Stomach (tissue), 9 donors: ENCODE measurements around the gene JMJD1C. TPM values are rescaled to one million over a fixed set of nuclear protein-coding genes. Genes with fewer than 3 reads are reported as not detected.
"Not testable (repeated sequence)": the region's sequence is repeated elsewhere in the genome, so short reads cannot be mapped to it uniquely, and the experiment has no call there.

Experiments
- DNase-seq, 2 donors: peaks; one replicate each; pipeline versions ENCODE4 v3.0.0 to v3.0.0-alpha.2; 2013 to 2019
- H3K27ac ChIP-seq, 5 donors: fragments of 200-600 bp in 4 of 5; sonication (generic) in 4 of 5; one replicate each; pipeline ENCODE4 v1.5.1; 2013 to 2019; ENCODE audit warnings: mild to moderate bottlenecking in 1 of 5, moderate library complexity in 1 of 5
- H3K27me3 ChIP-seq, 3 donors: fragments of 200-600 bp; sonication (generic); one replicate each; pipeline ENCODE4 v1.5.1; 2017 to 2019; ENCODE audit warnings: mixed run types in 1 of 3
- H3K36me3 ChIP-seq, 4 donors: fragments of 200-600 bp; sonication (generic); 1 replicate in 3 of 4; 2 replicates in 1 of 4; pipeline ENCODE4 v1.5.1; 2016 to 2019
- H3K4me1 ChIP-seq, 4 donors: fragments of 200-600 bp; sonication (generic); one replicate each; pipeline ENCODE4 v1.5.1; 2016 to 2019
- H3K4me3 ChIP-seq, 4 donors: fragments of 200-600 bp; sonication (generic) in 3 of 4; one replicate each; pipeline ENCODE4 v1.5.1; 2016 to 2019; ENCODE audit warnings: mild to moderate bottlenecking in 1 of 4
- H3K9me3 ChIP-seq, 4 donors: fragments of 200-600 bp; sonication (generic); one replicate each; pipeline ENCODE4 v1.5.1; 2016 to 2019
- CTCF ChIP-seq, 7 experiments: fragments of 450-650 bp in 4 of 7; fragments of 200-600 bp in 3 of 7; sonication (generic) in 3 of 7; IDR thresholded peaks; one replicate each; pipeline ENCODE4 v1.5.1; 2016 to 2019; ENCODE audit warnings: antibody characterized with exemption in 7 of 7, control low read depth in 2 of 7, mild to moderate bottlenecking in 1 of 7
- EP300 ChIP-seq: sonication (generic); formaldehyde crosslinking; IDR thresholded peaks from one replicate; pipeline ENCODE4 v1.6.1; 2017; ENCODE audit warnings: antibody characterized with exemption
- POLR2A ChIP-seq, 4 donors: fragments of 450-650 bp; IDR thresholded peaks; one replicate each; pipeline ENCODE4 v1.6.1; 2016; ENCODE audit warnings: antibody characterized with exemption in 4 of 4, control low read depth in 2 of 4, mild to moderate bottlenecking in 1 of 4, moderate library complexity in 1 of 4
- POLR2AphosphoS5 ChIP-seq, 3 donors: sonication (generic); formaldehyde crosslinking; IDR thresholded peaks; one replicate each; pipeline ENCODE4 v1.6.1; 2016; ENCODE audit warnings: antibody characterized with exemption in 3 of 3
- WGBS, 5 donors: extraction: QIAGEN DNeasy Blood & Tissue Kit in 3 of 5; methylation state at CpG; one replicate each; pipeline versions ENCODE4 v1.1.5 to v1.1.7; 2013 to 2018; 5-methylcytosine and 5-hydroxymethylcytosine counted together
- intact Hi-C: fragments of 100-400 bp; cut with DNase I; formaldehyde crosslinking; loops from one replicate; pipeline ENCODE4 v1.15.1; 2023; ENCODE audit warnings: low total_unique reads
- polyA plus RNA-seq, 3 donors: library from polyadenylated mRNA; stranded (reverse); fragments of 200-250 nt; gene quantifications; one replicate each; pipeline ENCODE4 v1.2.3, GENCODE V29; 2013
- total RNA-seq, 5 donors: library from RNA; depleted of rRNA; stranded (reverse); fragments of >200 nt; gene quantifications; one replicate each; pipeline versions ENCODE4 v1.1.0 to v1.2.3, GENCODE V29; 2014 to 2016
- donor health status: healthy with polysubstance abuse.
- donor health status: Bipolar disorder and iron deficiency.
- donor health status: healthy.

The JMJD1C gene
- total and polyA plus RNA-seq, 8 donors: 13.6 to 235 (median 33.5) TPM

- intact Hi-C loops: no loop called here
- H3K9me3 ChIP-seq: no peaks in the 10 kb centered on the region
- H3K27me3 ChIP-seq: no peaks in the 10 kb centered on the region
- DNase-seq: no peak
- no peak overlapping the region for H3K4me3 ChIP-seq
- H3K36me3 ChIP-seq: peaks cover 0 to 5% (median 0%) of the 10 kb centered on the region in 4 donors
- 81 to 93% (median 91%) methylated on average over 1 of the region's 1 CpG for WGBS, 5 donors
- peaks cover 0 to 23% (median 6%) of the 10 kb centered on the region in 4 donors for H3K4me1 ChIP-seq
- H3K27ac ChIP-seq: no peak overlapping the region
- no peak for TF ChIP-seq CTCF (IDR thresholded peaks at IDR 0.05)
- no peak for TF ChIP-seq EP300
- TF ChIP-seq POLR2AphosphoS5 (IDR thresholded peaks at IDR 0.05): no peak
- no peak for TF ChIP-seq POLR2A (IDR thresholded peaks at IDR 0.05)
Observed at GRCh38 chr10:63496561-63496960, 30.8 kb upstream of the JMJD1C start.

- 95 to 98% (median 96%) methylated on average over 2 of the region's 2 CpGs for WGBS, 5 donors
- Histone ChIP-seq H3K4me3 (no peak overlapping the region), H3K4me1 (peaks cover 0 to 25% (median 8%) of the 10 kb centered on the region in 4 donors), H3K27me3 (no peaks in the 10 kb centered on the region), H3K27ac (no peak overlapping the region), H3K36me3 (peaks cover 0 to 5% (median 0%) of the 10 kb centered on the region in 4 donors), H3K9me3 (no peaks in the 10 kb centered on the region)
- intact Hi-C loops: no loop called here
- DNase-seq: no peak
- TF ChIP-seq CTCF (IDR thresholded peaks at IDR 0.05) (no peak), POLR2A (IDR thresholded peaks at IDR 0.05) (no peak)
Observed at GRCh38 chr10:63494951-63495350, 29.2 kb upstream of the JMJD1C start.

DNA sequence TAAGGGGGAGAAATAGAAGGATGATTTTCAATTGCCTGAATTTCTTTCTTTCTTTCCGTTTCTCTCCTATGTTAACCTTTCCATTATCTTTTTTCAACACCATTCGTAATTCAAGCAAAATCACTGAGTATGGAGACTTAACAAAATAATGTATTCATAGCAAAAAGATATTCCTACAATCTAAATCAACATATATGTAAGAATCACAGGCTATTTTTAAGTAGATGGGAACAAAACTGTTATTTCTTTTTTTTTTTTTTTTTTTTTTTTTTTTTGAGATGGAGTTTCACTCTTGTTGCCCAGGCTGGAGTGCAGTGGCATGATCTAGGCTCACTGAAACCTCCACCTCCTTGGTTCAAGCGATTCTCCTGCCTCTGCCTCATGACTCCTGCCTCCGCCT lies 27.2 kb upstream of the JMJD1C start:
- no peak for TF ChIP-seq CTCF (IDR thresholded peaks at IDR 0.05)
- no peak for TF ChIP-seq POLR2A (IDR thresholded peaks at IDR 0.05)
- TF ChIP-seq POLR2AphosphoS5 (IDR thresholded peaks at IDR 0.05): no peak
- TF ChIP-seq EP300: no peak
- no peak overlapping the region for H3K27ac ChIP-seq
- DNase-seq: no peak
- intact Hi-C loops: no loop called here
- WGBS, 5 donors: 83 to 98% (median 95%) methylated on average over 4 of the region's 4 CpGs
- peaks cover 0 to 5% (median 0%) of the 10 kb centered on the region in 4 donors for H3K36me3 ChIP-seq
- H3K4me1 ChIP-seq: peaks cover 0 to 31% (median 12%) of the 10 kb centered on the region in 4 donors
- H3K4me3 ChIP-seq: no peak overlapping the region
- no peaks in the 10 kb centered on the region for H3K9me3 ChIP-seq
- no peaks in the 10 kb centered on the region for H3K27me3 ChIP-seq

DNA sequence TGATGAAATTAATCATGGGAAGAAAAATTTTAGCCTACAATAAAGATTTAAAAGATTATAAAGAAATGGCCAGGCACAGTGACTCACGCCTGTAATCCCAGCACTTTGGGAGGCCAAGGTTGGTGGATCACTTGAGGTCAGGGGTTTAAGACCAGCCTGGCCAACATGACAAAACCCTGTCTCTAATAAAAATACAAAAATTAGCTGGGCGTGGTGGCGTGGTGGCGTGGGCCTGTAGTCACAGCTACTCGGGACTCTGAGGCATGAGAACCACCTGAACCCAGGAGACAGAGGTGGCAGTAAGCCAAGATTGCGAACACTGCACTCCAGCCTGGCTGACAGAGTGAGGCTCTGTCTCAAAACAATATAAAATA lies 26.5 kb upstream of the JMJD1C start:
- H3K36me3 ChIP-seq, DNase-seq, H3K27me3 ChIP-seq, H3K9me3 ChIP-seq, intact Hi-C loops, H3K4me3 ChIP-seq: not testable (repeated sequence)
- Histone ChIP-seq H3K4me1 (peaks cover 0 to 38% (median 17%) of the 10 kb centered on the region in 4 donors), H3K27ac (peak overlapping the region in 4 of 5 donors; percentile 55 to 69 (median 60))
- 74 to 85% (median 79%) methylated on average over 6 of the region's 6 CpGs for WGBS, 5 donors

GRCh38 chr10:63491588-63492316 lies 26.0 kb upstream of the JMJD1C start:
- no peak overlapping the region for H3K4me3 ChIP-seq
- H3K4me1 ChIP-seq: peaks cover 0 to 44% (median 17%) of the 10 kb centered on the region in 4 donors
- no peaks in the 10 kb centered on the region for H3K9me3 ChIP-seq
- peak in 1 of 2 donors; percentile 78 for DNase-seq
- intact Hi-C loops: no loop called here
- H3K27me3 ChIP-seq: no peaks in the 10 kb centered on the region
- 67 to 92% (median 77%) methylated on average over 8 of the region's 8 CpGs for WGBS, 5 donors
- H3K36me3 ChIP-seq: peaks cover 0 to 5% (median 0%) of the 10 kb centered on the region in 4 donors
- H3K27ac ChIP-seq: peak overlapping the region in 4 of 5 donors; percentile 55 to 69 (median 60)
- TF ChIP-seq EP300: no peak
- no peak for TF ChIP-seq POLR2A (IDR thresholded peaks at IDR 0.05)
- TF ChIP-seq POLR2AphosphoS5 (IDR thresholded peaks at IDR 0.05): peak in 1 of 3 donors; percentile 16
